Measurements from ENCODE around the gene ESAM. TPM values are rescaled to one million over a fixed set of nuclear protein-coding genes. Genes with fewer than 3 reads are reported as not detected.

ESAM gene
- total RNA-seq, 4 donors from 2014 or later = 18.6 to 45.9 (median 33.0) TPM

DNA sequence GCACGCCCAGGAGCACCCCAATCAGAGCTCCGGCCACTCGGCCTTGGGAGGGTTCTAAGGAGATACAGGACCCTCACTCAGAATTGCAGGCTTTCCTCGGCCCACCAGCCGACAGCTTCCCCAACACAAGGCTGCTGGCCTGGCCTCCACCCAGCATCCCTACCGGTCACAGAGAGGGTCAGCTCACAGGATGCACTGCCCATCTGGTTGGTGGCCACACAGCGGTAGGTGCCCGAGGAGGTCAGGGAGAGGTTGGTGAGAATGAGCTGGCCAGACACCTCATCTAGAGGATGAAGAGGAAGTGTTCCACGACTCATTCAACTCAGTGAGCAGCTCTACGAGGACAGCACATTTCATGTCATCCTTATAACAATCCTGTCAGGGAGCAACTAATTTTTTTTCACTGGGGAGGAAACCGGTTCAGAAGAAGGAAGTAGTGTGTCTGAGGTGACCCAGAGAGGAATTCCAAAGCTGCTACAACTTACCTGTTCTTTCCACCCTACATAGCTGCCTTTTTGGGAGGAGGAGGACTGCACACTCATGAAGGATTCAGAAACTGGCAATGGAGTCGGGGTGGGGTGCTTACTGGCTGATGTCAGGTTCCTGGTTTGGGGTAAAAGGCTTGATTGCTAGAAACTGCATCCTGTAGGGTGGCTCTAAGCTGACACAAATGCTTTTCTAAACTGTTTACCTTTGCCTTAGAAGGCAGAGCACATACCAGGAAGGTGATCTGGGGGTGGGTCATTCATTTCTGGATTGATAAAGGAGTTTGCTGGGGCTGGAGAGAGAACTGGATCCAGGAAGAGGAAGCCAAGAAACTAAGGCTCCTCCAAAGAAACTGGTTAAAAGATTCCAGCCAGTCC lies 13.4 kb downstream of the ESAM start:
- peaks cover 0 to 42% (median 10%) of the 10 kb centered on the region in 4 donors for H3K4me1 ChIP-seq
- no peak for TF ChIP-seq POLR2A (IDR thresholded peaks at IDR 0.05)
- no peak for TF ChIP-seq EP300 (IDR thresholded peaks at IDR 0.05)
- TF ChIP-seq, protein P1, sequence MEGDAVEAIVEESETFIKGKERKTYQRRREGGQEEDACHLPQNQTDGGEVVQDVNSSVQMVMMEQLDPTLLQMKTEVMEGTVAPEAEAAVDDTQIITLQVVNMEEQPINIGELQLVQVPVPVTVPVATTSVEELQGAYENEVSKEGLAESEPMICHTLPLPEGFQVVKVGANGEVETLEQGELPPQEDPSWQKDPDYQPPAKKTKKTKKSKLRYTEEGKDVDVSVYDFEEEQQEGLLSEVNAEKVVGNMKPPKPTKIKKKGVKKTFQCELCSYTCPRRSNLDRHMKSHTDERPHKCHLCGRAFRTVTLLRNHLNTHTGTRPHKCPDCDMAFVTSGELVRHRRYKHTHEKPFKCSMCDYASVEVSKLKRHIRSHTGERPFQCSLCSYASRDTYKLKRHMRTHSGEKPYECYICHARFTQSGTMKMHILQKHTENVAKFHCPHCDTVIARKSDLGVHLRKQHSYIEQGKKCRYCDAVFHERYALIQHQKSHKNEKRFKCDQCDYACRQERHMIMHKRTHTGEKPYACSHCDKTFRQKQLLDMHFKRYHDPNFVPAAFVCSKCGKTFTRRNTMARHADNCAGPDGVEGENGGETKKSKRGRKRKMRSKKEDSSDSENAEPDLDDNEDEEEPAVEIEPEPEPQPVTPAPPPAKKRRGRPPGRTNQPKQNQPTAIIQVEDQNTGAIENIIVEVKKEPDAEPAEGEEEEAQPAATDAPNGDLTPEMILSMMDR (IDR thresholded peaks at IDR 0.05) = no peak
- H3K27ac ChIP-seq = peak overlapping the region in 1 of 4 donors; percentile 46
- H3K27me3 ChIP-seq = peaks cover 0 to 100% of the 10 kb centered on the region in 2 donors
- DNase-seq (ENCODE audit: low spot score in 2 of 2) = no peak
- no peak overlapping the region for H3K4me3 ChIP-seq
- WGBS, 2 donors = 24 to 36% methylated on average over 12 of the region's 12 CpGs
- H3K9me3 ChIP-seq = no peaks in the 10 kb centered on the region
- no peaks in the 10 kb centered on the region for H3K36me3 ChIP-seq

DNA sequence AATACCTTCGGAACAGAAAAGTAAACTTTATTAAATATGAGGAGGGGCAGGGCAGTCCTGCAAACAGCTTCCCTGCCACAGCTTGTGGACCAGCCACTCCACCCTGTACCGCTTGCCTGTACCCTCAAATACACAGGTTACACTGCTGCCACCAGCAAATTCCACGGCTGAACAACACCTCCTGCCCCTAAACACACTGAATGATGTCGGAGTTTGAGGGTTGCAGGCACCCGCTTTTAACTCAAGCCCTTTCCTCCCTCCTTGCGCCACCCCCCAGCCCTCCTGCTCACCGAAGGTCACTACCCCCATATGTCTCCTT lies 14.0 kb downstream of the ESAM start:
- H3K27ac ChIP-seq = peak overlapping the region in 1 of 4 donors; percentile 46
- no peaks in the 10 kb centered on the region for H3K9me3 ChIP-seq
- H3K4me1 ChIP-seq = peaks cover 0 to 42% (median 10%) of the 10 kb centered on the region in 4 donors
- no peaks in the 10 kb centered on the region for H3K36me3 ChIP-seq
- 21 to 43% methylated on average over 7 of the region's 7 CpGs for WGBS, 2 donors
- DNase-seq (ENCODE audit: low spot score in 2 of 2) = no peak
- TF ChIP-seq, protein P1 (IDR thresholded peaks at IDR 0.05) = no peak
- no peak for TF ChIP-seq EP300 (IDR thresholded peaks at IDR 0.05)
- TF ChIP-seq POLR2A (IDR thresholded peaks at IDR 0.05) = no peak
- peaks cover 0 to 100% of the 10 kb centered on the region in 2 donors for H3K27me3 ChIP-seq
- no peak overlapping the region for H3K4me3 ChIP-seq

DNA sequence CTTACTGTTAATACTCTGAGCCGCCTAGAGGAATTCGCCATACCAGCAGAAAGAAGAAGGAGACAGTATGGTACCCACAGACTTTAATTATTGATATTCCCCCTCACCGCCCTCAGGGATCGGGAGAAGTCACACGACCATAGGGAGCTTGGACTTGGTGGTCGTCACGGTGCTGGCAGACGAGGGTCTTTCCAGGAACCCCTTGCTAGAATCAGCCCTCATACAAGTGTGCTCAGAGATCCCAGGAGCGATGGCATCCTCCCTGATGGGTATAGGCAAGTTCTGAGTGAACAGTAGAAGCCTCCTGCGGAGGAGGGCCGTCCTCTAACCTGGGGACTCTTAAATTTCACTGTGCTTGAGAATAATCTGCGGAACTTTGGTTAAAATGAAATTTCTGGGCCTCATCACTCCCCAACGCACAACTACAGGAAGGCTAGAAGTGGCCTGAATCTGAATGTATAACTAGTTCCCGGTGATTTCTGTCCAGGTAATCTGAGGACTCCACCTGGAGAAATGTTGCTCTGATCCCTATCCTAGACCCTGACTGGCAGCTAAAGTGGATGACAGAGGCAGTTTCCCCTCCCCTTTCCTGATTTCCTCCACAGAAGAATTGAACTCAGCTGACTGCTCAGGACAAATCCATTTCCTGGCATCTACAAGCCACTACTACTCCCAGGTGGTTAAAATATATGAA lies 14.5 kb downstream of the ESAM start:
- Histone ChIP-seq H3K27ac (peak overlapping the region in 1 of 4 donors; percentile 46), H3K4me3 (no peak overlapping the region), H3K9me3 (no peaks in the 10 kb centered on the region), H3K4me1 (peaks cover 0 to 42% (median 10%) of the 10 kb centered on the region in 4 donors), H3K36me3 (no peaks in the 10 kb centered on the region), H3K27me3 (peaks cover 0 to 100% of the 10 kb centered on the region in 2 donors)
- WGBS, 2 donors = 31 to 48% methylated on average over 14 of the region's 14 CpGs
- no peak for TF ChIP-seq POLR2A (IDR thresholded peaks at IDR 0.05)
- TF ChIP-seq, protein P1 (IDR thresholded peaks at IDR 0.05) = no peak
- TF ChIP-seq EP300 (IDR thresholded peaks at IDR 0.05) = no peak
- DNase-seq (ENCODE audit: low spot score in 2 of 2) = no peak

DNA sequence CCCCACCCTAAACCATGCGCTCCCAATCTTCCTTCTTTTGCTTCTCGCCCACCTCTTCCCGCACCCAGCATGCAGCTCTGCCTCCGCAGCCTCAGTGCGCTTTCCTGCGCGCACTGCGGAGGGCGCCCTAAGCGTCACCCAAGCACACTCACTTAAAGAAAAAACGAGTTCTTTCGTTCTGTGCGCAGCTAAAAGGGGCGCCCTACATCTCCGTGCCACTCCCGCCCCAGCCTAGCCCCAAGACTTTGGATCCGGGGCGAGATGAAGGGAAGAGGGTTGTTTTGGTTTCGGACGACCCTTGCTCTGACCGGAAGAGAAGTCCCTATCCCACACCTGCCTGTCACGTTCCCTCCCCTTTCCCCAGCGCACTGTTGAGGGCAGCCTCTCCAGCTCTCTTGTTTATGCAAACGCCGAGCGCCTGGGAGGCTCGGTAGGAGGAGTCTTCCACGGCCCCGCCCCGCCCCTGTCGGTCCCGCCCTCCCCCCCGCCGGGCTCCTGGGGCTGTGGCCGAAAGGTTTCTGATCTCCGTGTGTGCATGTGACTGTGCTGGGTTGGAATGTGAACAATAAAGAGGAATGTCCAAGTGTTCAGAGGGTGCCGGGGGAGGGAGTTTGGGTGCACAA lies 15.4 kb downstream of the ESAM start:
- Histone ChIP-seq H3K36me3 (no peaks in the 10 kb centered on the region), H3K27ac (peak overlapping the region in 3 of 4 donors; percentile 46 to 79 (median 49)), H3K9me3 (no peaks in the 10 kb centered on the region), H3K4me1 (peaks cover 0 to 37% (median 10%) of the 10 kb centered on the region in 4 donors), H3K4me3 (peak overlapping the region; percentile 20 to 54 (median 35)), H3K27me3 (peaks cover 0 to 100% of the 10 kb centered on the region in 2 donors)
- TF ChIP-seq, protein P1 (IDR thresholded peaks at IDR 0.05) = peak in 2 of 5 experiments; percentile 12 to 41
- TF ChIP-seq POLR2A (IDR thresholded peaks at IDR 0.05) (no peak), EP300 (IDR thresholded peaks at IDR 0.05) (peak in 1 of 2 donors; percentile 27)
- 2 to 4% methylated on average over 33 to 35 of the region's 37 CpGs for WGBS, 2 donors
- DNase-seq (ENCODE audit: low spot score in 2 of 2) = peak in 1 of 2 donors; percentile 40

Data from tibial nerve (tissue), 4 donors.